Muscle of back (tissue), 11 donors: Measurements from ENCODE around the gene MGST3. TPM values are rescaled to one million over a fixed set of nuclear protein-coding genes. Genes with fewer than 3 reads are reported as not detected.
"Not testable (repeated sequence)": the region's sequence is repeated elsewhere in the genome, so short reads cannot be mapped to it uniquely, and the experiment has no call there.

Experiments
- DNase-seq, 3 donors: peaks; one replicate each; pipeline versions ENCODE4 v3.0.0 to v3.0.0-alpha.2; 2013
- polyA plus RNA-seq, 10 donors: library from polyadenylated mRNA; unstranded; fragments of 120-200 nt; gene quantifications; one replicate each; pipeline ENCODE4 v1.2.1, GENCODE V29; 2013; ENCODE audit not compliant: insufficient read length in 10 of 10

The MGST3 gene
- polyA plus RNA-seq, 10 donors = 132 to 208 (median 171) TPM

DNA sequence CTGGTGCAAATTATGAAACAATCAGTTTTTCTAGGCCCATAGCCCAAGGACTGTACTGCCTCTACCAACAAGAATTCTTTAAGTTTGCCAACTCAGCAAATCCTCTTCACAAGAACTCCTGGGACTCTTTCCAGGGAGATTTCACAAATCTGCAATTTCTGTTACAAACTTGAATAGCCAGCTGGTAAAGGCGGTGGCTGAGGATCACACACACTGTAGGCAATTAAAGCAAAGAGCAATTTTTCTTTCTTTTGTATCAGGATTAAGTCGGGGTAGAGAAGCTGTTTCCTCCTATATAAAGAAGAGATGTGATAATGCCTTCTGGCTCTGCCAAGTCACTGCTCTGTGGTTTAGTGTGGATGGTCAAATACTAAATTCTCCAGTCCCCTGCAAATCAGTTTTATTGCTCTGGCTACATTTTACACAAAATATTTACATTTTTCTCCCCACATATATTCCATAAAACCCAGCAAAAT lies 65.6 kb downstream of the MGST3 start:
- DNase-seq = peak; percentile 68 to 77 (median 69)

DNA sequence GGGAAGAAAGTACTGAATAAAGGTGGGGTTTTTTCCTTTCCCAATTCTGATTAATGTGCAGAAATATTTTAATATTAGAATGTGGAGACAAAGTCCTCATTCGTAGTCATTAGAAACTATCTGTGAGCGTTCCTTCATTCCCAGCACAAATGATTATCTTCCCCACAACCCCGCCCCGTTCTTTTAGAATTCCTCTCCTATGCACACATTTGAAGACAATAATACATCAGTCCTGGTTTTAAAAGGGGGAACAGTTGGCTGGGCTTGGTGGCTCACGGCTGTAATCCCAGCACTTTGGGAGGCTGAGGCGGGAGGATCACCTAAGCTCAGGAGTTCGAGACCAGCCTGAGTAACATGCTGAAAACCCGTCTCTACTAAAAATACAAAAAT lies 66.5 kb downstream of the MGST3 start:
- peak in 1 of 3 donors; percentile 22 for DNase-seq

DNA sequence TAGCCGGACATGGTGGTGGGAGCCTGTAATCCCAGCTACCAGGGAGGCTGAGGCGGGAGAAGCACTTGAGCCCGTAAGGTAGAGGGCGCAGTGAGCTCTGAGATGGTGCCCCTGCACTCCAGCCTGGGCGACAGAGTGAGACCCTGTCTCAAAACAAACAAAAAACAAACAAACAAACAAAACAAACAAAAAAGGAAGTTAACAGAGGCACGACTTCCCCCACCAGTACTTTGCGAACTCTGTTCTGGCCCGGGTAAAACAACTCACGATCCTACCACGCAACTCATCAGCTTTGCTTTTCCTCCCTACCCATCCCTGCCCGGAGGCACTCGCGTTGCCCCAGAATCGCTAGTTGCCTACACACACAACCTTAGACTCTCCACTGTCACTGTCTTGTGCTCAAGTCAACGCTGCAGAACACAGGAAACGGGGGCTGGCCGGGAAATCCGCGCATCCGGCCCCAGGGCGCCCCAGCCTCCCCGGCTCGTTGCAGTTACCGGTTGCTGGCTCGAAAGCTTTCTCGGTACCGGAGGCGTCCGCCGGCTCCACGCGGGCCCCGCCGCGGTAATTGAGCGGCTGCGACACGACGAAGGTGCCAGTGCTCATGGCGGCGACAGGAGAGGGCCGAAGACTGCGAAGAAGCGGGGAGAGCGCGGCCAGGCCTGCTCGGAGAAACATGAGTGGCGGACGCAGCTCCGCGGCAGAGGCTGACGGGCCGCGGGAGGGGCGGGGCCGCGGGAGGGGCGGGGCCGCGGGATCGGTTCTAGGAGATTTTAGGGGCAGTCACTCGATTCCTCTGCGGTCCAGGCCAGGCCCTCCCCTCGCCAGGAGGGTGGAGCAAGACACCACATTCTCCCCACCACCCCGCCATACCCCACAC lies 67.1 kb downstream of the MGST3 start, which contains the start of gene ALDH9A1:
Gene ALDH9A1 (minus strand): TSS at position 682 of the 880 bp plus-strand sequence. CDS start 4 bp downstream, at position 678.
- DNase-seq = peak; percentile 88 to 97 (median 88)

DNA sequence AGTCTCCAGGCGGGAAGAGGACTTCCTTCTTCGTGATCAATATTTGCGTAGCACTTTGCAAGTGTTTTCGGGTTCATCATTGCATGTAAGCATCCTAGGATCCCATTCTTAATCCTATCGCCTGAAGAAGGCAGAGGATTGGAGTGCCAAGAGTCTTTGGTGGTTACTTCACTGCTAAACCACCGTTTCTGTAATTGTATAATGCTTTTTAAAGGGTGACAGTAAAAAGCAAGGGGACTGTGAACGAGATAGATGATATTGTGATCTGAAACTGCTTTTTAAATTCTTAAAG lies 67.7 kb downstream of the MGST3 start:
- DNase-seq = no peak

DNA sequence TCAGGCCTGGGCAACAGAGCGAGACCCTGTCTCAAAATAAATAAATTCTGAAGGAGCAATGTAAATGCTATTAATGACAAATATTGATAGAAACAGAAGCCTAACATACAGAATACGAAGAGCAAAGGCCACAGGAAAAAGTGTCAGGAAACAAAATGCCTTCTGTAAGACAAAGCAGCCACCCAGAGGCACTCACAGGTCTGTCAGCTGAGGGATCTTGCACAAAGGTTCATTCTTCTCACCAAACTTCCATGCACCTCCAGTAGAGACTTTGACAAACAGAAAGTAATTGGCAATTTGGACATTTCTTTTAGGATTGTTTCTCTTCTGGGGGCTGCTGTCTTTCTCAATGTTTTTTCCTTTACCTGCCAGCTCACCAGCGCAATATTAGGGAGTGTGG lies 68.5 kb downstream of the MGST3 start:
- no peak for DNase-seq

DNA sequence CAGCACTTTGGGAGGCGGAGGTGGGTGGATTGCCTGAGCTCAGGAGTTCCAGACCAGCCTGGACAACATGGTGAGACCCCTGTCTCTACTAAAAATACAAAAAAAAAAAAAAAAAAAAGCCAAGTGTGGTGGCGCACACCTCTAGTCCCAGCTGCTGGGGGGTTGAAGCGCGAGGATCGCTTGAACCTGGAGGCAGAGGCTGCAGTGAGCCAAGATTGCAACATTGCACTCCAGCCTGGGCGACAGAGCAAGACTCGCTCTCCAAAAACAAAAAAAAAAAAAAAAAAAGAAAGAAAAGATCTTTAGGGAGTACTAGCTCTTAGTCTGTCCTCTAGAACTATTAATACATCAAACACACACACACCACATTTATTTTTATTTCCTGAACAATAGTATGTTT lies 70.9 kb downstream of the MGST3 start:
- DNase-seq = not testable (repeated sequence)

DNA sequence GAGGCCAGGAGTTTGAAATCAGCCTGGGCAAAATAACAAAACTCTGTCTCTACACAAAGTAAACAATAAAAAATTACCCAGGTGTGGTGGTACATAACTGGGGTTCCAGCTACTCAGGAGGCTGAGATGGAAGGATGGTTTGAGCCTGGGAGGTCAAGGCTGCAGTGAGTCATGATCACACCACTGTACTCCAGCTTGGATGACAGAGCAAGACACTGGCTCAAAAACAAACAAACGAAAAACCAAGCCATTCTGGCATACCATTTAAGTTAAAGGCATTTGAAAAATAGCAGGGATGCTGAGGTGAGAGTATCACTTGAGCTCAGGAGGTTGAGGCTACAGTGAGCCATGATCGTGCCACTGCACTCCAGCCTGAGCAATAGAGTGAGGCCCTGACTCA lies 72.6 kb downstream of the MGST3 start:
- no peak for DNase-seq

Other genes starting within 250 kb of the MGST3 start
- 10 to 100 TPM; 38.1 to 69.0 (median 48.7) TPM for gene RXRG, start 186.1 kb upstream of the MGST3 start, polyA plus RNA-seq
- gene LRRC52, start 87.2 kb upstream of the MGST3 start, polyA plus RNA-seq = under 1 TPM in 5 of 10 donors, not detected in 5; 0.15 to 0.27 (median 0.22) TPM
- 10 to 100 TPM; 39.3 to 55.5 (median 44.2) TPM for gene ALDH9A1, start 67.3 kb downstream of the MGST3 start, polyA plus RNA-seq
- gene TMCO1, start 137.6 kb downstream of the MGST3 start, polyA plus RNA-seq = 10 to 100 TPM; 49.3 to 71.9 (median 55.7) TPM
- 10 to 100 TPM; 14.0 to 20.6 (median 16.4) TPM for gene UCK2, start 196.4 kb downstream of the MGST3 start, polyA plus RNA-seq